ENCODE measurements around the gene TCP11L1. TPM values are rescaled to one million over a fixed set of nuclear protein-coding genes. Genes with fewer than 3 reads are reported as not detected.

Gene TCP11L1
- total and polyA plus RNA-seq, 2 of the 8 experiments (the other 6 are each of a cell fraction or from before 2014, with no cell fraction given), result 10.9 to 23.1 TPM

DNA sequence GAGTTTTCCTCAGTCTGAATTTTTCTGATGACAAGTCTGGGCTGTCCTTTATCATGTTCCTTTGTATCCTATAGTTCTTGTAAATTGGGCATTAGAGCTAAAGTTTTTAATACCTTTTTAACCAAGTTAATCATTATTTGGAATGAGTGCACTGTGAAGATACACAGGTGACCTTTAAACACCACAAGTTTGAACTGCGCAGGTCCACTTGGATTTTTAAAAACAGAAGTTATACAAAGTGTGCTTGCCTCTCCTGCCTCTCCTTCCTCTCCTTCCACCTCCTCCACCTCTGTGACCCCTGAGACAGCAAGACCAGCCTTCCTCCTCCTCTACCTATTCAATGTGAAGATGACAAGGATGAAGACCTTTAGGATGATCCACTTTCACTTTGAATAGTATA, 4.4 kb upstream of the TCP11L1 start:
- no peak overlapping the region for H3K18ac ChIP-seq (ENCODE audit: extremely low read depth, low read length)
- H2AFZ ChIP-seq (ENCODE audit: low read length), result no peak overlapping the region
- no peaks in the 10 kb centered on the region for H3K27me3 ChIP-seq (replicated peaks in 1 of 4; ENCODE audit: control insufficient read depth in 3 of 4, extremely low read depth in 1 of 4, insufficient read depth in 3 of 4, low read length in 3 of 4)
- FAIRE-seq (no peak), DNase-seq (ENCODE audit: low read depth in 1 of 2, low spot score in 2 of 2) (no peak)
- peaks cover 0 to 1% of the 10 kb centered on the region in 2 experiments for H4K20me1 ChIP-seq (replicated peaks in 1 of 2; ENCODE audit: control insufficient read depth in 1 of 2, insufficient read depth in 2 of 2, low read length in 2 of 2)
- no peak overlapping the region for H3K27ac ChIP-seq (ENCODE audit: low read depth, low read length)
- no peak overlapping the region for H4K5ac ChIP-seq (ENCODE audit: insufficient read length, low read depth, low read length)
- H2BK5ac ChIP-seq (ENCODE audit: low read depth, low read length), result no peak overlapping the region
- no peak overlapping the region for H2BK12ac ChIP-seq (ENCODE audit: low read depth, low read length)
- H2BK20ac ChIP-seq (ENCODE audit: low read length), result no peak overlapping the region
- ChIA-PET POLR2A (ENCODE audit: partially characterized antibody) (interaction anchor here (0.7 to 4.2 kb wide), 3 partner anchors 10 to 90 kb away, joined by 3 to 11 read pairs (median 5); partner anchors contain the start of gene DEPDC7), CTCF (ENCODE audit: partially characterized antibody) (interaction anchor here (0.8 to 1.3 kb wide), 2 partner anchors 13 to 30 kb away, joined by 3 to 6 read pairs; no protein-coding TSS in a partner anchor)
- no peaks in the 10 kb centered on the region; a peak in 1 of 7 replicates for H3K4me1 ChIP-seq (replicated peaks in 1 of 4; ENCODE audit: control insufficient read depth in 3 of 4, insufficient read depth in 4 of 4, low read length in 3 of 4)
- no peaks in the 10 kb centered on the region for H3K9me3 ChIP-seq (ENCODE audit: insufficient read depth in 2 of 2, low read depth in 1 of 2, low read length in 1 of 2)
- H4K8ac ChIP-seq (ENCODE audit: extremely low read depth, insufficient read depth, low read length), result no peak overlapping the region
- H2BK120ac ChIP-seq (replicated peaks; ENCODE audit: low read depth, low read length), result no peak overlapping the region
- no peak overlapping the region for H3K9ac ChIP-seq (replicated peaks in 1 of 4; ENCODE audit: extremely low read depth in 1 of 4, low read depth in 3 of 4, low read length in 3 of 4)
- H2AK5ac ChIP-seq (ENCODE audit: low read depth, low read length), result no peak overlapping the region
- no peak overlapping the region for H3K14ac ChIP-seq (ENCODE audit: insufficient read length)
- H3K4ac ChIP-seq (replicated peaks; ENCODE audit: insufficient read length, low read depth, low read length), result no peak overlapping the region
- H3K4me3 ChIP-seq (ENCODE audit: extremely low read depth in 1 of 4, insufficient read depth in 2 of 4, low read depth in 3 of 4, low read length in 4 of 4), result no peak overlapping the region
- no peaks in the 10 kb centered on the region for H3K79me2 ChIP-seq (ENCODE audit: control insufficient read depth in 1 of 2, insufficient read depth in 2 of 2, low read length in 2 of 2)
- H3K36me3 ChIP-seq (ENCODE audit: control insufficient read depth in 2 of 4, insufficient read depth in 4 of 4, low read length in 3 of 4), result no peaks in the 10 kb centered on the region; a peak in 1 of 8 replicates
- 100% methylated on average over 1 of the region's 1 CpG; no CpG with 5 or more reads in 1 of the 2 experiments for WGBS, 2 experiments (ENCODE audit: extremely low coverage in 1 of 2, insufficient coverage in 1 of 2, insufficient read length in 1 of 2, insufficient replicate concordance in 2 of 2, low coverage in 1 of 2, low lambda C conversion rate in 2 of 2, missing lambda C conversion rate in 1 of 2)
- TF ChIP-seq SIRT6 (IDR thresholded peaks at IDR 0.05; ENCODE audit: low read length) (no peak), TBP (IDR thresholded peaks at IDR 0.05; ENCODE audit: low read depth, low read length) (no peak), TEAD4 (IDR thresholded peaks at IDR 0.05; ENCODE audit: low read depth, low read length) (no peak), EZH2 (IDR thresholded peaks at IDR 0.05; ENCODE audit: low read depth, low read length, severe bottlenecking) (no peak), YY1 (IDR thresholded peaks at IDR 0.05; ENCODE audit: low read depth, low read length) (no peak), TCF12 (IDR thresholded peaks at IDR 0.05; ENCODE audit: low read depth, low read length) (no peak)
- TF ChIP-seq, protein P1, sequence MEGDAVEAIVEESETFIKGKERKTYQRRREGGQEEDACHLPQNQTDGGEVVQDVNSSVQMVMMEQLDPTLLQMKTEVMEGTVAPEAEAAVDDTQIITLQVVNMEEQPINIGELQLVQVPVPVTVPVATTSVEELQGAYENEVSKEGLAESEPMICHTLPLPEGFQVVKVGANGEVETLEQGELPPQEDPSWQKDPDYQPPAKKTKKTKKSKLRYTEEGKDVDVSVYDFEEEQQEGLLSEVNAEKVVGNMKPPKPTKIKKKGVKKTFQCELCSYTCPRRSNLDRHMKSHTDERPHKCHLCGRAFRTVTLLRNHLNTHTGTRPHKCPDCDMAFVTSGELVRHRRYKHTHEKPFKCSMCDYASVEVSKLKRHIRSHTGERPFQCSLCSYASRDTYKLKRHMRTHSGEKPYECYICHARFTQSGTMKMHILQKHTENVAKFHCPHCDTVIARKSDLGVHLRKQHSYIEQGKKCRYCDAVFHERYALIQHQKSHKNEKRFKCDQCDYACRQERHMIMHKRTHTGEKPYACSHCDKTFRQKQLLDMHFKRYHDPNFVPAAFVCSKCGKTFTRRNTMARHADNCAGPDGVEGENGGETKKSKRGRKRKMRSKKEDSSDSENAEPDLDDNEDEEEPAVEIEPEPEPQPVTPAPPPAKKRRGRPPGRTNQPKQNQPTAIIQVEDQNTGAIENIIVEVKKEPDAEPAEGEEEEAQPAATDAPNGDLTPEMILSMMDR (IDR thresholded peaks at IDR 0.05; ENCODE audit: control extremely low read depth in 1 of 3, insufficient read depth in 1 of 3, low read depth in 1 of 3, low read length in 3 of 3), result no peak
- no peaks in the 10 kb centered on the region; the same call in 1 of the 2 replicates for H3K23me2 ChIP-seq (ENCODE audit: low read depth, low read length)
- no peak overlapping the region for H2BK15ac ChIP-seq (ENCODE audit: low read length)
- H3K79me1 ChIP-seq (ENCODE audit: low read depth, low read length), result no peaks in the 10 kb centered on the region
- H3K23ac ChIP-seq (ENCODE audit: insufficient read length), result no peak overlapping the region
- no peak overlapping the region for H4K91ac ChIP-seq (replicated peaks; ENCODE audit: insufficient read length, low read length)
- H3K56ac ChIP-seq (replicated peaks; ENCODE audit: insufficient read length, low read depth, low read length), result no peak overlapping the region
- no peak overlapping the region for H3K4me2 ChIP-seq (ENCODE audit: insufficient read depth in 1 of 2, low read depth in 2 of 2, low read length in 2 of 2)
